ENCODE measurements around the gene GCNT2.
"Not testable (repeated sequence)": the region's sequence is repeated elsewhere in the genome, so short reads cannot be mapped to it uniquely, and the experiment has no call there.

GCNT2 gene

GRCh38 chr6:10644225-10644624 lies 123.1 kb downstream of the GCNT2 start:
- Histone ChIP-seq H3K27ac (ENCODE audit: low read length) (no peak overlapping the region), H3K4me1 (ENCODE audit: insufficient read depth, low read length) (no peaks in the 10 kb centered on the region), H3K4me3 (ENCODE audit: low read length) (no peak overlapping the region), H3K36me3 (ENCODE audit: insufficient read depth, low read depth, low read length) (no peaks in the 10 kb centered on the region), H3K9me3 (ENCODE audit: insufficient read depth, low read depth, low read length) (no peaks in the 10 kb centered on the region), H3K27me3 (ENCODE audit: insufficient read depth, low read length) (no peaks in the 10 kb centered on the region), H3K9ac (ENCODE audit: low read depth, low read length) (no peak overlapping the region)

GRCh38 chr6:10655508-10656055 lies 134.4 kb downstream of the GCNT2 start:
- H3K9ac ChIP-seq (ENCODE audit: low read depth, low read length), result no peak overlapping the region
- no peak overlapping the region for H3K27ac ChIP-seq (ENCODE audit: low read length)
- H3K36me3 ChIP-seq (ENCODE audit: insufficient read depth, low read depth, low read length), result no peaks in the 10 kb centered on the region
- no peaks in the 10 kb centered on the region for H3K9me3 ChIP-seq (ENCODE audit: insufficient read depth, low read depth, low read length)
- no peak overlapping the region for H3K4me3 ChIP-seq (ENCODE audit: low read length)
- no peaks in the 10 kb centered on the region for H3K4me1 ChIP-seq (ENCODE audit: insufficient read depth, low read length)
- no peaks in the 10 kb centered on the region for H3K27me3 ChIP-seq (ENCODE audit: insufficient read depth, low read length)

- no peak overlapping the region for H3K9ac ChIP-seq (ENCODE audit: low read depth, low read length)
- H3K9me3 ChIP-seq (ENCODE audit: insufficient read depth, low read depth, low read length), result no peaks in the 10 kb centered on the region
- no peaks in the 10 kb centered on the region for H3K4me1 ChIP-seq (ENCODE audit: insufficient read depth, low read length)
- peak overlapping the region; percentile 30; the same call in 1 of the 2 replicates for H3K4me3 ChIP-seq (ENCODE audit: low read length)
- no peaks in the 10 kb centered on the region for H3K36me3 ChIP-seq (ENCODE audit: insufficient read depth, low read depth, low read length)
- no peak overlapping the region for H3K27ac ChIP-seq (ENCODE audit: low read length)
- no peaks in the 10 kb centered on the region for H3K27me3 ChIP-seq (ENCODE audit: insufficient read depth, low read length)
These were observed 138.0 kb downstream of the GCNT2 start for GRCh38 chr6:10658910-10659698.

- Histone ChIP-seq H3K4me3 (ENCODE audit: low read length) (peak overlapping the region; percentile 30; the same call in 1 of the 2 replicates), H3K27me3 (ENCODE audit: insufficient read depth, low read length) (no peaks in the 10 kb centered on the region), H3K36me3 (ENCODE audit: insufficient read depth, low read depth, low read length) (no peaks in the 10 kb centered on the region), H3K9me3 (ENCODE audit: insufficient read depth, low read depth, low read length) (no peaks in the 10 kb centered on the region), H3K27ac (ENCODE audit: low read length) (no peak overlapping the region), H3K9ac (ENCODE audit: low read depth, low read length) (no peak overlapping the region), H3K4me1 (ENCODE audit: insufficient read depth, low read length) (no peaks in the 10 kb centered on the region)
These were observed 138.7 kb downstream of the GCNT2 start for GRCh38 chr6:10659699-10660348.

- not testable (repeated sequence) for H3K9ac ChIP-seq (ENCODE audit: low read depth, low read length); H3K4me3 ChIP-seq (ENCODE audit: low read length); H3K4me1 ChIP-seq (ENCODE audit: insufficient read depth, low read length); H3K36me3 ChIP-seq (ENCODE audit: insufficient read depth, low read depth, low read length); H3K9me3 ChIP-seq (ENCODE audit: insufficient read depth, low read depth, low read length); H3K27ac ChIP-seq (ENCODE audit: low read length); H3K27me3 ChIP-seq (ENCODE audit: insufficient read depth, low read length)
These were observed 139.5 kb downstream of the GCNT2 start for GRCh38 chr6:10660431-10661191.

- H3K9ac ChIP-seq (ENCODE audit: low read depth, low read length), result no peak overlapping the region
These were observed 141.1 kb downstream of the GCNT2 start for GRCh38 chr6:10662207-10662606.

GRCh38 chr6:10662742-10663141 lies 141.6 kb downstream of the GCNT2 start:
- Histone ChIP-seq H3K9me3 (ENCODE audit: insufficient read depth, low read depth, low read length) (no peaks in the 10 kb centered on the region), H3K9ac (ENCODE audit: low read depth, low read length) (no peak overlapping the region), H3K27me3 (ENCODE audit: insufficient read depth, low read length) (no peaks in the 10 kb centered on the region), H3K4me1 (ENCODE audit: insufficient read depth, low read length) (no peaks in the 10 kb centered on the region), H3K36me3 (ENCODE audit: insufficient read depth, low read depth, low read length) (no peaks in the 10 kb centered on the region), H3K27ac (ENCODE audit: low read length) (no peak overlapping the region), H3K4me3 (ENCODE audit: low read length) (no peak overlapping the region)

More at GRCh38 chr6:10662207-10662606, 141.1 kb downstream of the GCNT2 start:
- no peaks in the 10 kb centered on the region for H3K36me3 ChIP-seq (ENCODE audit: insufficient read depth, low read depth, low read length)
- H3K9me3 ChIP-seq (ENCODE audit: insufficient read depth, low read depth, low read length), result no peaks in the 10 kb centered on the region
- H3K27me3 ChIP-seq (ENCODE audit: insufficient read depth, low read length), result no peaks in the 10 kb centered on the region
- H3K27ac ChIP-seq (ENCODE audit: low read length), result no peak overlapping the region
- H3K4me3 ChIP-seq (ENCODE audit: low read length), result no peak overlapping the region
- H3K4me1 ChIP-seq (ENCODE audit: insufficient read depth, low read length), result no peaks in the 10 kb centered on the region

GRCh38 chr6:10665595-10665994 lies 144.4 kb downstream of the GCNT2 start:
- H3K9ac ChIP-seq (ENCODE audit: low read depth, low read length); H3K36me3 ChIP-seq (ENCODE audit: insufficient read depth, low read depth, low read length); H3K4me1 ChIP-seq (ENCODE audit: insufficient read depth, low read length); H3K4me3 ChIP-seq (ENCODE audit: low read length); H3K27me3 ChIP-seq (ENCODE audit: insufficient read depth, low read length); H3K27ac ChIP-seq (ENCODE audit: low read length); H3K9me3 ChIP-seq (ENCODE audit: insufficient read depth, low read depth, low read length): not testable (repeated sequence)

- Histone ChIP-seq H3K36me3 (ENCODE audit: insufficient read depth, low read depth, low read length) (no peaks in the 10 kb centered on the region), H3K9ac (ENCODE audit: low read depth, low read length) (no peak overlapping the region), H3K4me1 (ENCODE audit: insufficient read depth, low read length) (no peaks in the 10 kb centered on the region), H3K9me3 (ENCODE audit: insufficient read depth, low read depth, low read length) (no peaks in the 10 kb centered on the region), H3K27me3 (ENCODE audit: insufficient read depth, low read length) (no peaks in the 10 kb centered on the region), H3K4me3 (ENCODE audit: low read length) (no peak overlapping the region), H3K27ac (ENCODE audit: low read length) (no peak overlapping the region)
These were observed 147.2 kb downstream of the GCNT2 start for GRCh38 chr6:10668126-10668917.

- Histone ChIP-seq H3K4me1 (ENCODE audit: insufficient read depth, low read length) (no peaks in the 10 kb centered on the region), H3K4me3 (ENCODE audit: low read length) (no peak overlapping the region), H3K27me3 (ENCODE audit: insufficient read depth, low read length) (no peaks in the 10 kb centered on the region)
These were observed 155.3 kb downstream of the GCNT2 start for GRCh38 chr6:10676403-10676802.

GRCh38 chr6:10678456-10678855 lies 157.3 kb downstream of the GCNT2 start:
- H3K4me3 ChIP-seq (ENCODE audit: low read length), result no peak overlapping the region
- H3K4me1 ChIP-seq (ENCODE audit: insufficient read depth, low read length), result no peaks in the 10 kb centered on the region
- H3K9ac ChIP-seq (ENCODE audit: low read depth, low read length), result no peak overlapping the region; the same call in 1 of the 2 replicates
- no peaks in the 10 kb centered on the region for H3K27me3 ChIP-seq (ENCODE audit: insufficient read depth, low read length)
- H3K27ac ChIP-seq (ENCODE audit: low read length), result no peak overlapping the region
- H3K9me3 ChIP-seq (ENCODE audit: insufficient read depth, low read depth, low read length), result no peaks in the 10 kb centered on the region
- no peaks in the 10 kb centered on the region for H3K36me3 ChIP-seq (ENCODE audit: insufficient read depth, low read depth, low read length)

More at GRCh38 chr6:10676403-10676802, 155.3 kb downstream of the GCNT2 start:
- no peak overlapping the region for H3K9ac ChIP-seq (ENCODE audit: low read depth, low read length)
- H3K9me3 ChIP-seq (ENCODE audit: insufficient read depth, low read depth, low read length), result no peaks in the 10 kb centered on the region
- H3K27ac ChIP-seq (ENCODE audit: low read length), result no peak overlapping the region
- H3K36me3 ChIP-seq (ENCODE audit: insufficient read depth, low read depth, low read length), result no peaks in the 10 kb centered on the region
